Lung (tissue), 12 donors: ENCODE measurements around the gene SMU1. TPM values are rescaled to one million over a fixed set of nuclear protein-coding genes. Genes with fewer than 3 reads are reported as not detected.

Experiments
- ATAC-seq: fragments of 200-7000 bp; cut with Tn5 transposase; one replicate; pipeline ENCODE4 v1.9.1; 2020; ENCODE audit warnings: moderate number of reproducible peaks; ENCODE audit not compliant: insufficient read depth, low FRiP score
- DNase-seq, 3 donors: peaks; one replicate each; pipeline ENCODE4 v3.0.0-alpha.2; 2013 to 2017
- H3K27ac ChIP-seq, 2 donors: one replicate each; pipeline ENCODE4 v1.5.1; 2013; ENCODE audit warnings: mild to moderate bottlenecking in 2 of 2, moderate library complexity in 2 of 2, control low read depth in 1 of 2, inconsistent platforms in 1 of 2, low read depth in 1 of 2, low read length in 1 of 2
- H3K27me3 ChIP-seq, 3 donors: one replicate each; pipeline ENCODE4 v1.5.1; 2013; ENCODE audit warnings: low read length in 2 of 3; ENCODE audit not compliant: control insufficient read depth in 3 of 3, insufficient read depth in 3 of 3
- H3K36me3 ChIP-seq, 4 donors: one replicate each; pipeline ENCODE4 v1.5.1; 2013; ENCODE audit warnings: low read length in 4 of 4, mild to moderate bottlenecking in 1 of 4, moderate library complexity in 1 of 4; ENCODE audit not compliant: control insufficient read depth in 4 of 4, insufficient read depth in 4 of 4
- H3K4me1 ChIP-seq, 5 donors: one replicate each; pipeline ENCODE4 v1.5.1; 2013; ENCODE audit warnings: low read length in 5 of 5, mild to moderate bottlenecking in 2 of 5, moderate library complexity in 1 of 5; ENCODE audit not compliant: control insufficient read depth in 5 of 5, insufficient read depth in 5 of 5
- H3K4me3 ChIP-seq: one replicate; pipeline ENCODE4 v1.5.1; 2013; ENCODE audit warnings: mild to moderate bottlenecking, control low read depth, moderate library complexity
- H3K9ac ChIP-seq, 2 donors: one replicate each; pipeline ENCODE4 v1.5.1; 2013; ENCODE audit warnings: low read length in 2 of 2, control low read depth in 1 of 2; ENCODE audit not compliant: insufficient read depth in 1 of 2
- H3K9me3 ChIP-seq, 4 donors: one replicate each; pipeline ENCODE4 v1.5.1; 2013; ENCODE audit warnings: low read length in 3 of 4, mild to moderate bottlenecking in 1 of 4, moderate library complexity in 1 of 4; ENCODE audit not compliant: control insufficient read depth in 4 of 4, insufficient read depth in 3 of 4
- CTCF ChIP-seq: IDR thresholded peaks from 2 replicates; pipeline ENCODE4 v1.5.1; 2012; ENCODE audit warnings: mild to moderate bottlenecking; ENCODE audit errors: control extremely low read depth, extremely low read depth
- WGBS, 2 donors: extraction: QIAGEN DNeasy Blood & Tissue Kit; methylation state at CpG; one replicate each; pipeline ENCODE4 v1.1.7; 2013; 5-methylcytosine and 5-hydroxymethylcytosine counted together
- polyA plus RNA-seq, 2 donors: library from polyadenylated mRNA; stranded (reverse); fragments of 200-250 nt; gene quantifications; one replicate each; pipeline ENCODE4 v1.2.1, GENCODE V29; 2013
- total RNA-seq, 2 donors: library from RNA; depleted of rRNA in 1 of 2; stranded (reverse); fragments of >200 nt in 1 of 2; gene quantifications; one replicate each; pipeline ENCODE4 v1.2.1, GENCODE V29; 2014 to 2021
- donor health status: control.
- donor health status: control.
- donor health status: Bipolar disorder and iron deficiency.
- donor health status: healthy.
- donor health status: DM: yes; HTN: yes; CAD: no.

SMU1 gene
- total and polyA plus RNA-seq, 4 donors: 7.3 to 27.4 (median 14.8) TPM

- no peak for ATAC-seq
- H3K36me3 ChIP-seq: peaks cover 1 to 26% (median 9%) of the 10 kb centered on the region in 4 donors
- 90 to 96% methylated on average over 1 of the region's 1 CpG for WGBS, 2 donors
Measured at GRCh38 chr9:33046061-33046460, 30.4 kb downstream of the SMU1 start.

GRCh38 chr9:33044677-33045282 lies 31.7 kb downstream of the SMU1 start:
- TF ChIP-seq CTCF: peak; percentile 5
- DNase-seq (peak in 1 of 3 donors; percentile 39), ATAC-seq (no peak)
- Histone ChIP-seq H3K36me3 (peaks cover 0 to 30% (median 10%) of the 10 kb centered on the region in 4 donors), H3K27me3 (no peaks in the 10 kb centered on the region), H3K4me3 (no peak overlapping the region), H3K27ac (peak overlapping the region; percentile 84 to 96), H3K9me3 (no peaks in the 10 kb centered on the region), H3K4me1 (peaks cover 0 to 10% (median 4%) of the 10 kb centered on the region in 5 donors), H3K9ac (peak overlapping the region in 1 of 2 donors; percentile 42)
- WGBS, 2 donors: 31 to 49% methylated on average over 12 of the region's 12 CpGs

More at GRCh38 chr9:33046061-33046460, 30.4 kb downstream of the SMU1 start:
- Histone ChIP-seq H3K4me1 (peaks cover 0 to 10% (median 4%) of the 10 kb centered on the region in 5 donors), H3K9me3 (no peaks in the 10 kb centered on the region), H3K27ac (no peak overlapping the region), H3K9ac (no peak overlapping the region), H3K27me3 (no peaks in the 10 kb centered on the region), H3K4me3 (no peak overlapping the region)
- no peak for TF ChIP-seq CTCF
- DNase-seq: no peak

GRCh38 chr9:33044162-33044673 lies 32.3 kb downstream of the SMU1 start:
- no peaks in the 10 kb centered on the region for H3K9me3 ChIP-seq
- H3K27ac ChIP-seq: peak overlapping the region; percentile 84 to 96
- H3K9ac ChIP-seq: peak overlapping the region; percentile 42 to 48
- no peak for TF ChIP-seq CTCF
- H3K27me3 ChIP-seq: no peaks in the 10 kb centered on the region
- H3K36me3 ChIP-seq: peaks cover 0 to 27% (median 10%) of the 10 kb centered on the region in 4 donors
- ATAC-seq: peak; percentile 89
- peak; percentile 90 to 93 (median 92) for DNase-seq
- 0% methylated on average over 41 of the region's 41 CpGs for WGBS, 2 donors
- peak overlapping the region; percentile 60 for H3K4me3 ChIP-seq
- peaks cover 0 to 10% (median 4%) of the 10 kb centered on the region in 5 donors for H3K4me1 ChIP-seq
